MCF 10A (cell line): Measurements from ENCODE around the gene LRRC45. TPM values are rescaled to one million over a fixed set of nuclear protein-coding genes. Genes with fewer than 3 reads are reported as not detected.

Experiments
- BruUV-seq: library from RNA; stranded (reverse); fragments of 400-500 nt; replicated peaks from 2 replicates; lab custom pipeline; 2021; lab: Mats Ljungman, UMichigan
- CTCF ChIA-PET: fragments of 300-600 bp; sonication (Branson Sonifier 250); formaldehyde crosslinking; extraction: SDS; loops from one replicate; lab custom pipeline; 2021; ENCODE audit warnings: antibody characterized with exemption, inconsistent platforms; lab: Yijun Ruan, JAX
- POLR2A ChIA-PET: fragments of 300-600, 350-650 bp; sonication (Branson Sonifier 250); formaldehyde crosslinking; extraction: SDS; loops from one replicate; lab custom pipeline; 2020; ENCODE audit warnings: antibody characterized with exemption, inconsistent platforms; lab: Yijun Ruan, JAX
- DNase-seq: peaks from one replicate; pipeline ENCODE4 v3.0.0-alpha.2; 2018; ENCODE audit not compliant: unreplicated experiment
- H3K27ac Mint-ChIP-seq: one replicate; pipeline ENCODE4 v1.8.0; 2022; ENCODE audit warnings: mild to moderate bottlenecking, low read depth, mixed read lengths; ENCODE audit not compliant: unreplicated experiment
- H3K27me3 Mint-ChIP-seq: one replicate; pipeline ENCODE4 v1.8.0; 2022; ENCODE audit warnings: mixed read lengths; ENCODE audit not compliant: insufficient read depth, unreplicated experiment
- H3K36me3 Mint-ChIP-seq: one replicate; pipeline ENCODE4 v1.8.0; 2022; ENCODE audit warnings: mild to moderate bottlenecking, moderate library complexity, mixed read lengths; ENCODE audit not compliant: insufficient read depth, unreplicated experiment
- H3K4me1 Mint-ChIP-seq: one replicate; pipeline ENCODE4 v1.8.0; 2022; ENCODE audit warnings: mixed read lengths; ENCODE audit not compliant: insufficient read depth, unreplicated experiment
- H3K4me3 Mint-ChIP-seq: one replicate; pipeline ENCODE4 v1.8.0; 2022; ENCODE audit warnings: mild to moderate bottlenecking, moderate library complexity, mixed read lengths; ENCODE audit not compliant: unreplicated experiment
- H3K9me3 Mint-ChIP-seq: one replicate; pipeline ENCODE4 v1.8.0; 2022; ENCODE audit warnings: mixed read lengths; ENCODE audit not compliant: unreplicated experiment
- CTCF ChIP-seq: fragments of 200-600 bp; IDR thresholded peaks from one replicate; pipeline ENCODE4 v1.8.0; 2022; ENCODE audit warnings: antibody characterized with exemption, mild to moderate bottlenecking; ENCODE audit not compliant: unreplicated experiment
- intact Hi-C: fragments of 100-400 bp; cut with micrococcal nuclease; formaldehyde crosslinking; loops from 2 replicates; pipeline ENCODE4 v1.14.1; 2022
- total RNA-seq: library from RNA; stranded (reverse); gene quantifications from 2 replicates; pipeline ENCODE4 v1.2.3, GENCODE V29; 2022

Gene LRRC45
- total RNA-seq, 1 experiment from 2014 or later: 3.4 TPM

DNA sequence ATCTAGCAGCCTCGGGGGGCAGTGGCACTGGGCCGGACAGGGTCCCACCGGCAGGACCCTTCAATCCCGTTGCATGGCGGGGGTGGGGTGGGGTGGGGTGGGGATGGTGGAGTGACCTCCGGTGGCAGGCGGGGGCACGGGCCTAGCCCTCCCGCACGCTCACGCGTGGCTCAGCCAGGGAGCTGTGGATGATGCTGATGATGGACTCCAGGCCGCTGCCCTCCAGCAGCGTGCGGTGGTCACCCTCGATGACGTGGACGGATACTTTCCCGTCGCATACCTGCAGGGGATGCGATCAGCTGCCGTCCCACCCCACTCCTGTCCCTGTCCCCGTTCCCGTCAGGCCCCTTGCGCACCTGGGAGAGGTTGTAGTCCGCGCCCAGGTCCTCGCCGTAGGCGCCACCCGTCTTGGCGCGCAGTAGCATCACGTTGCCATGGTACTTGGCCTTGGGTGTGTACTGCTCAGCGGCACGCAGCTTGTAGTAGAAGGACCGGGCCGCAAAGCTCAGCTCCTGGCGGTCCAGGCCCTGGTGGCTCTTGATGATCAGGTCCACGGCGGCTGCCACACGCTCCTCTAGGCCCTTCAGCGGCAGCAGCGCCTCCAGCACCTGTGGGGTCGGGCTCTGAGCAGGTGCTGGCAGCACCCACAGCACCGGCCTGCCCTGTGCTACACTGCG, 56.0 kb downstream of the LRRC45 start:
- H3K36me3 Mint-ChIP-seq: peaks cover 83% of the 10 kb centered on the region
- no peak for DNase-seq
- H3K4me1 Mint-ChIP-seq: no peaks in the 10 kb centered on the region
- intact Hi-C loops: no loop called here
- H3K27ac Mint-ChIP-seq: no peak overlapping the region
- no peak for TF ChIP-seq CTCF
- no peaks in the 10 kb centered on the region for H3K9me3 Mint-ChIP-seq
- BruUV-seq: no TSS peak
- CTCF ChIA-PET: interaction anchor here (0.5 to 0.7 kb wide), 3 partner anchors 15 to 43 kb away, joined by 3 to 4 read pairs (median 4); no protein-coding TSS in a partner anchor
- POLR2A ChIA-PET: interaction anchor here (0.8 to 1.8 kb wide), 3 partner anchors 8 to 14 kb away, joined by 3 to 6 read pairs (median 3); partner anchors contain the start of gene DUS1L
- no peaks in the 10 kb centered on the region for H3K27me3 Mint-ChIP-seq
- no peak overlapping the region for H3K4me3 Mint-ChIP-seq

- H3K27ac Mint-ChIP-seq: no peak overlapping the region
- intact Hi-C loops: no loop called here
- DNase-seq: no peak
- peaks cover 91% of the 10 kb centered on the region for H3K36me3 Mint-ChIP-seq
- no peak for TF ChIP-seq CTCF
- H3K9me3 Mint-ChIP-seq: no peaks in the 10 kb centered on the region
- no peak overlapping the region for H3K4me3 Mint-ChIP-seq
- no peaks in the 10 kb centered on the region for H3K4me1 Mint-ChIP-seq
- no peaks in the 10 kb centered on the region for H3K27me3 Mint-ChIP-seq
- ChIA-PET CTCF (interaction anchor here (1.2 kb wide), 1 partner anchor 26 kb away, joined by 3 read pairs; no protein-coding TSS in a partner anchor), POLR2A (interaction anchor here (1.0 to 1.8 kb wide), 2 partner anchors 9 to 54 kb away, joined by 3 to 6 read pairs; no protein-coding TSS in a partner anchor)
- no TSS peak for BruUV-seq
Observed at GRCh38 chr17:82080048-82080788, 57.1 kb downstream of the LRRC45 start.

Other genes with a start within 250 kb of the LRRC45 start
- gene GCGR, start 219.2 kb upstream of the LRRC45 start, total RNA-seq: not detected in 2 replicates
- 35.6 and 39.2 TPM in 2 replicates for gene MCRIP1, start 190.0 kb upstream of the LRRC45 start, total RNA-seq
- gene PPP1R27, start 188.3 kb upstream of the LRRC45 start, total RNA-seq: 0.29 TPM in 1 of 2 replicates, not detected in the other
- 894 and 1,111 TPM in 2 replicates for gene P4HB, start 162.8 kb upstream of the LRRC45 start, total RNA-seq
- gene ARHGDIA, start 152.0 kb upstream of the LRRC45 start, total RNA-seq: 271 and 324 TPM in 2 replicates
- gene ALYREF, start 131.7 kb upstream of the LRRC45 start, total RNA-seq: 114 and 115 TPM in 2 replicates
- gene ANAPC11, start 131.6 kb upstream of the LRRC45 start, total RNA-seq: 144 and 151 TPM in 2 replicates
- 0.28 TPM in 1 of 2 replicates, not detected in the other for gene NPB, start 121.1 kb upstream of the LRRC45 start, total RNA-seq
- 26.5 and 26.8 TPM in 2 replicates for gene PCYT2, start 111.9 kb upstream of the LRRC45 start, total RNA-seq
- gene SIRT7, start 105.1 kb upstream of the LRRC45 start, total RNA-seq: 36.6 and 44.8 TPM in 2 replicates
- gene MAFG, start 95.6 kb upstream of the LRRC45 start, total RNA-seq: 38.1 and 48.9 TPM in 2 replicates
- gene PYCR1, start 86.0 kb upstream of the LRRC45 start, total RNA-seq: 151 and 154 TPM in 2 replicates
- gene MYADML2, start 76.1 kb upstream of the LRRC45 start, total RNA-seq: not detected in 2 replicates
- not detected in 2 replicates for gene NOTUM, start 62.1 kb upstream of the LRRC45 start, total RNA-seq
- 24.9 and 29.7 TPM in 2 replicates for gene ASPSCR1, start 45.7 kb upstream of the LRRC45 start, total RNA-seq
- 27.6 and 35.6 TPM in 2 replicates for gene CENPX, start 427 bp upstream of the LRRC45 start, total RNA-seq
- 7.1 and 9.7 TPM in 2 replicates for gene RAC3, start 8.4 kb downstream of the LRRC45 start, total RNA-seq
- 77.9 and 111 TPM in 2 replicates for gene DCXR, start 14.4 kb downstream of the LRRC45 start, total RNA-seq
- 37.9 and 38.0 TPM in 2 replicates for gene RFNG, start 28.5 kb downstream of the LRRC45 start, total RNA-seq
- gene GPS1, start 28.6 kb downstream of the LRRC45 start, total RNA-seq: 96.6 and 100 TPM in 2 replicates
- gene DUS1L, start 42.5 kb downstream of the LRRC45 start, total RNA-seq: 116 and 123 TPM in 2 replicates
- 114 and 120 TPM in 2 replicates for gene FASN, start 74.9 kb downstream of the LRRC45 start, total RNA-seq
- gene CCDC57, start 189.5 kb downstream of the LRRC45 start, total RNA-seq: 86.8 and 87.3 TPM in 2 replicates
- gene SLC16A3, start 205.7 kb downstream of the LRRC45 start, total RNA-seq: 268 and 350 TPM in 2 replicates